HG03159 (cell line): ENCODE results near the gene SCYGR8.

ENCODE experiments used
- ATAC-seq: cut with Tn5 transposase; IDR thresholded peaks from one replicate; pipeline ENCODE4 v1.9.1; 2021; ENCODE audit warnings: mild to moderate bottlenecking, moderate library complexity; ENCODE audit not compliant: unreplicated experiment

Gene SCYGR8

GRCh38 chr2:227759411-227760118 is 13.9 kb downstream of the SCYGR8 start:
- ATAC-seq: no peak

DNA sequence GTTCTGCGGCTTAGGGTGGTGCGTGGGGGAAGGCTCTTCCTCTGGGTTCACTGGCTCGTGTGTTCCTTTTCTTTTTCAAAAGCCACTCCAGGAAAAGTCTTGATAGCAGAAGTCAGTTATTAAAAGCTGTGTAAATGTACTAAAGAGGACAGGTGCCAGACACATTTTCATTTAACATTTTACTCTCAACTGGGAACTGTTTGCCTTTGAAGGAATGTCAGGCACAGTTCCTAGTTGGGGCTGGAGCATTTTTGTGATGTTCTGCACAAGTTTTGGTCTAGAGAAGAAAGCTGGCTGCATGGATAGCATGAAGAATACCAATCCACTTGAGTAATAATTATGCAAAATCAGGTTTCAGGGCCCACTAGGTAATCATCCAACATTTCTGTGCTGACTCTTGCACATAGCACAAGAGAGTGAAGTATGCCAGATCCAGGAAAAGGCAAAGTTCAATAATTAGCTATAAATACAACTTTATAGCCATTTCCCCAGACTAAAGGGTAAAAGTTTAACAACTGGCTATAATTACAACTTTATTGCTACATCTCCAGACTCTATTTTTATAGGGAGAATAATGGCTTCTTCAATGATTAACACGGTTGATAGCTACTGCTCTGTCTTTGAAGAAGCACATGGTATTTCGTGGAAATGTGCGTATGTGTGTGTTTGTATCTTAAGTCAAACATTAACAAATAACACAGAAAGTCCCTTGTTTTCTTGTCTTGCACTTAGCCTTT is 16.2 kb downstream of the SCYGR8 start:
- no peak for ATAC-seq

DNA sequence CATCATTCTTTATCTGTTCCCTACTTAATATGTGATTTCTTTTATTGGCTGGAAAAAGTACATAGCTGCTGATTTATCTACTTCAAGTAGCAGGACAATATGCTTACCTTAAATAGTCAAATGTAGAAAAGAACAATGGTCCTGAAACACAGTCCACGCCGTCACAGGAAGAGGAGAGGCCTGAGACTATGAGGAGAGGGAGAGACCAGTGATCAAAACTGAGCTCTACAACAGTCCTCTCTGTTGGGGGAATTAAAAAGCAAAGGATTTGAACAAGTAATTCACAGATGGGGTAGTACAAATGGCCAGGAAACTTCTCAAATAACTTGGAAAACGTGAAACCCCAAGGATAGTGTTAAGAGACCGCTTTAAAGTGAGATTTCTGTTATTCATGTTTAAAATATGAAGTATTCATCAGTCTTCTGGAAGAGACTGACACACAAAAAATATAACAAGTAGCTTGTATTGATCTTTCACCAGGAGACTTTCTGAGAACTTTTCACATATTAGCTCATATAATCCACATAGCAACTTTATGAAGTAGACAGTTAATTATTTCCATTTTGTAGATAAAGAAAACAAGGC is 20.2 kb downstream of the SCYGR8 start:
- peak; percentile 17 for ATAC-seq

- ATAC-seq: peak; percentile 99
Measured at GRCh38 chr2:227766373-227766883, 20.7 kb downstream of the SCYGR8 start.

GRCh38 chr2:227767830-227768229 is 22.1 kb downstream of the SCYGR8 start:
- no peak for ATAC-seq

GRCh38 chr2:227772197-227772661 is 26.5 kb downstream of the SCYGR8 start:
- no peak for ATAC-seq

GRCh38 chr2:227772932-227773331 is 27.2 kb downstream of the SCYGR8 start:
- no peak for ATAC-seq

- peak; percentile 51 for ATAC-seq
Measured at GRCh38 chr2:227774011-227774624, 28.4 kb downstream of the SCYGR8 start.

- ATAC-seq: no peak
Measured at GRCh38 chr2:227774895-227775842, 29.5 kb downstream of the SCYGR8 start.

DNA sequence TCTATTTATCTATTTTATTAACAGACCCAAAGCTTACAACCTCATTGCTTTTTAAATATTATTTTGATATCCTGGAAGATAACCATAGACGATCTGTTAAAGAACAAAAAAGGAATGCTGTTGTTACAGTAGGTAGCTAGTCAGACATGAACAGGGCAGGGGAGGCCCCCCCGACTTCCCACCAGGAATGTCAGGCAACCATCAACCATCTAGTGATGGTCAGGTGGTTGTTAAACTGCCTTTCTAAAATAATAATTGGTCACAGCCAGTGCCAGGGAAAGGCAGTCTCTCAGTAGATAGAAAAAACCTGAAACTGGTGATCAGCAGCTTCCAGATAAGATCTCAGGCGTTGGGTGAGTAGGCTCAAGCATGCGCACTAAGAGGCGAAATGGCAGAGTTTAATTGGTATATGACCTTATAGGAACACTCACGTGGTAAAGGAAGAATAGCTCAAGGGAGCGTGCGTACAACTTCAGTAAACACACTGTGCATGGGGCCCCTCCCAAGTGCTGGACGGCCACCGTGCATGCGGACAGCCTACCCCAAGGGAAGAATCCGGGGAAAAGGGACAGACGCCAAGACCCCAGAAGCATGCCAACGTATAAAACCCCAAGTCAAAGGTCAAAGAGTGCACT is 35.4 kb downstream of the SCYGR8 start:
- ATAC-seq: no peak

DNA sequence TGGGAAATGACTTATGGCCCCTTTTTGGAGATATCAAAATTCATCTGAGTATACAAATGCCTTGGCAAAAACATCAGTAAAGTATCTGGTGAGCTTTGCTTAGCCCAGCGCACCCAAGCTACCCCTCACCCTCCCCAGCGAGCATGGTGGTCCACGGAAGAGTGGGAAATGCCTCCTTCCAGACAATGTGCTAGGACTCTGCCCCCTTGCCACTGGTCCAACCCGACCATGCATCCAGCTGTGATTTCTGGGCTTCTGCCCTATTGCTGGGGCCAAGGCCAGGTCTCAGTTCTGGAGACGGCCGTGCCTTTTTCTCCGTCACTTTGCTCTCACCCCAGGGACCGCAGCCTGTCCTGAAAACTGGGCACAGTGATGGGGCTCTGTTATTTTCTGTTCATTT is 36.1 kb downstream of the SCYGR8 start:
- ATAC-seq: no peak

GRCh38 chr2:227782804-227783203 is 37.1 kb downstream of the SCYGR8 start:
- peak; percentile 21 for ATAC-seq

GRCh38 chr2:227783404-227784138 is 37.9 kb downstream of the SCYGR8 start:
- ATAC-seq: peak; percentile 98

- ATAC-seq: no peak
Measured at GRCh38 chr2:227785293-227785692, 39.6 kb downstream of the SCYGR8 start.

GRCh38 chr2:227788561-227789018 is 42.9 kb downstream of the SCYGR8 start:
- no peak for ATAC-seq

- ATAC-seq: no peak
Measured at GRCh38 chr2:227789803-227790202, 44.1 kb downstream of the SCYGR8 start.

DNA sequence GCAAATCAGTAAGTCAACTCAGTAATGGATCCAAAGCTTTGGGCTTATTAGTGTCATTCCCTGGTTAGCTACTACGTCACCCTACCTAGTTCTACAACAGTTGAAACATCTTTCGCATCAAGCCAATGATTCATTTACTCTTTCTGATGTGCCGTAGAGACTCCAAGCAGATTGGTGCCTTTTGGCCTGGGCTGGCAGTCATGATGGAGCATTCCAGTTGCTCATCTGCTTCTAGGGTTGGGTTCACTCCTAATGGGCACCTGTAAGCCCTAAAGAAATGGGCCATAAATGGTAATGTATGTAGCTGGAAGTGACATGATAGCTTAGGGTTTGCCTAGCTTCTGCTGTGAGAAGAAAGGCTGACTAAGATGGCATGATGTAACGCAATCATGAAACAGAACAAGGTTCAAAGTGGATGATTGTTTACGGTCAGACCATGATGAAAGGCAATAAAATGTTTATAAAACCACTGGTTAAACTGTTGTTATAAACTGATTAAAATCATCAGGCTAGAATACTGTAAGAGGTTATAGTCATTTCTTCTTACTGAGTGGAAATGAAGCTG is 47.5 kb downstream of the SCYGR8 start:
- ATAC-seq: no peak
